ENCODE measurements around the gene EPB41L2. TPM values are rescaled to one million over a fixed set of nuclear protein-coding genes. Genes with fewer than 3 reads are reported as not detected.

EPB41L2 gene
- total RNA-seq = 10 to 100 TPM in 2 of 3 donors, 1 to 10 TPM in 1; 6.8 to 11.4 (median 11.0) TPM
- total RNA-seq (2013) = 17.5 TPM

DNA sequence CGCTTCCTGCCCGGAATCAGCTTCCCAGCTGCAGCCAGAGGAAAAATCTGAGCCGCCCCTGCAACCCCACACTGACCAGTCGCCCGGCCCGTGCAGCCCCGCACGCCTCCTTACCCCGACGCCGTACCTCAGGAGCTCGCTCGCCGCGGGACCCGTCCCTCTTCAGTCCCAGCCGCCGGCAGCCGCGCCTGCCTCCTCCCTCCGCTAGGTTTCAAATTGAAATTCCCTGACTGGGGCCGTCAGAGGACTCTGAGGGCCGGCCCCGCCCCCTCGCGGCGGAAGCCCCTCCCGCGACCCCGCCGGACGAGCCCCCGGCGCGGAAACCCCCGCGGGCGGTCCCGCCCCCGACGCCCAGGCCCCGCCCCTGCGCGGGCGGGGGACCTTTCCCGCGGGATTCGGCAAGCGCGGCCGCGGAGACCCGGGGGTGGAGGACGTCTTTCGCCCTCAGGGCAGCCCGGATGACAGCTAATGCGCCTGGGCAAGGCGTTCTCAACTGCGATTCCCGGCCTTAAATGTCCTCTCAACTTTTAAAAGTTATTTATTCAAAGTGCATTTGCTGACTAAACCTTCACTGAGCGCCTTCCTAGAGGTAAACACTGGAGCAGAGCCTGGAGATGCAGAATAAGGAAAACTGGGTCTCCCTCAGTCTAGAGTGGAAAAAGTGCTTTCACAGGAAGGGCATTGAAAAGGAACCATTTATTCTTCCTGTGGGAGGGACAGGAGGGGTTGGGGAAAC, at the start of gene EPB41L2:
EPB41L2 (minus strand) TSS at position 218 of the 736 bp plus-strand sequence. CDS start 106,760 bp downstream, outside the sequence.
- Mint-ChIP-seq H3K4me1 (peaks cover 15 to 18% of the 10 kb centered on the region in 2 donors), H3K9me3 (no peaks in the 10 kb centered on the region), H3K4me3 (peak within 1 kb of the TSS; percentile 73), H3K36me3 (no peaks in the 10 kb centered on the region), H3K27me3 (ENCODE audit: low read depth in 2 of 2) (peaks cover 0 to 3% of the 10 kb centered on the region in 2 donors), H3K27ac (peak within 1 kb of the TSS; percentile 29 to 44)
- ATAC-seq (peak; percentile 89 to 93 (median 92)), DNase-seq (peak; percentile 78 to 91)
- H3K27ac ChIP-seq (ENCODE audit: low read length) = peak within 1 kb of the TSS; percentile 37
- WGBS (ENCODE audit: insufficient coverage) = under 1% methylated on average over 61 of the region's 61 CpGs
- intact Hi-C loops (cut with micrococcal nuclease) = loop anchor here (5.0 kb wide), 1 partner anchor 74 kb away; the partner anchor contains the start of gene AKAP7
- peak within 1 kb of the TSS; percentile 87 for H3K4me3 ChIP-seq (ENCODE audit: low read length)
- no peaks in the 10 kb centered on the region for H3K9me3 ChIP-seq (ENCODE audit: control insufficient read depth, insufficient read depth, low read length)
- no peaks in the 10 kb centered on the region for H3K27me3 ChIP-seq (ENCODE audit: control insufficient read depth, insufficient read depth, low read length)
- H3K4me1 ChIP-seq (ENCODE audit: control insufficient read depth, insufficient read depth, low read length) = peaks cover 16% of the 10 kb centered on the region
- no peaks in the 10 kb centered on the region for H3K36me3 ChIP-seq (ENCODE audit: control insufficient read depth, insufficient read depth, low read length)
- TF ChIP-seq, protein P1, sequence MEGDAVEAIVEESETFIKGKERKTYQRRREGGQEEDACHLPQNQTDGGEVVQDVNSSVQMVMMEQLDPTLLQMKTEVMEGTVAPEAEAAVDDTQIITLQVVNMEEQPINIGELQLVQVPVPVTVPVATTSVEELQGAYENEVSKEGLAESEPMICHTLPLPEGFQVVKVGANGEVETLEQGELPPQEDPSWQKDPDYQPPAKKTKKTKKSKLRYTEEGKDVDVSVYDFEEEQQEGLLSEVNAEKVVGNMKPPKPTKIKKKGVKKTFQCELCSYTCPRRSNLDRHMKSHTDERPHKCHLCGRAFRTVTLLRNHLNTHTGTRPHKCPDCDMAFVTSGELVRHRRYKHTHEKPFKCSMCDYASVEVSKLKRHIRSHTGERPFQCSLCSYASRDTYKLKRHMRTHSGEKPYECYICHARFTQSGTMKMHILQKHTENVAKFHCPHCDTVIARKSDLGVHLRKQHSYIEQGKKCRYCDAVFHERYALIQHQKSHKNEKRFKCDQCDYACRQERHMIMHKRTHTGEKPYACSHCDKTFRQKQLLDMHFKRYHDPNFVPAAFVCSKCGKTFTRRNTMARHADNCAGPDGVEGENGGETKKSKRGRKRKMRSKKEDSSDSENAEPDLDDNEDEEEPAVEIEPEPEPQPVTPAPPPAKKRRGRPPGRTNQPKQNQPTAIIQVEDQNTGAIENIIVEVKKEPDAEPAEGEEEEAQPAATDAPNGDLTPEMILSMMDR (IDR thresholded peaks at IDR 0.05) = no peak

DNA sequence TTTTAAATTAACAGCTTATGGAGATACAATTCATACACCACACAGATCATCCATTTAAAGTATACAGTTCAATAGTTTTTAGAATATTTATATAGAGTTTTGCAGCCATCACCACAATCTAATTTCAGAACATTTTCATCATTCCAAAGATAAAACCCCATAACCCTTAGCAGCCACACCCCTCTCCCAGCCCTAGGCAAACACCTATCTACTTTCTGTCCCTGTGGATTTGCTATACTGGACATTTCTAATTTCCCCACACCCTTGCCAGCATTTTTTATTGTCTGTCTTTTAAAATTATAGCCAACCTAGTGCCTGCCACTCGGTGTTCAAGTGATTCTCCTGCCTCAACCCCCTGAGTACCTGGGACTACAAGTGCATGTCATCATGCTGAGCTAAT, 49.2 kb upstream of the EPB41L2 start:
- Mint-ChIP-seq H3K9me3 (no peaks in the 10 kb centered on the region), H3K4me3 (no peak overlapping the region), H3K27ac (no peak overlapping the region), H3K27me3 (ENCODE audit: low read depth in 2 of 2) (peaks cover 0 to 2% of the 10 kb centered on the region in 2 donors), H3K36me3 (no peaks in the 10 kb centered on the region), H3K4me1 (no peaks in the 10 kb centered on the region)
- Histone ChIP-seq H3K27me3 (ENCODE audit: control insufficient read depth, insufficient read depth, low read length) (no peaks in the 10 kb centered on the region), H3K4me3 (ENCODE audit: low read length) (no peak overlapping the region), H3K27ac (ENCODE audit: low read length) (no peak overlapping the region), H3K9me3 (ENCODE audit: control insufficient read depth, insufficient read depth, low read length) (no peaks in the 10 kb centered on the region), H3K36me3 (ENCODE audit: control insufficient read depth, insufficient read depth, low read length) (no peaks in the 10 kb centered on the region), H3K4me1 (ENCODE audit: control insufficient read depth, insufficient read depth, low read length) (no peaks in the 10 kb centered on the region)
- 76% methylated on average over 1 of the region's 1 CpG for WGBS (ENCODE audit: insufficient coverage)
- intact Hi-C loops (cut with micrococcal nuclease) = no loop called here
- no peak for ATAC-seq
- DNase-seq = no peak
- TF ChIP-seq, protein P1 (IDR thresholded peaks at IDR 0.05) = no peak

DNA sequence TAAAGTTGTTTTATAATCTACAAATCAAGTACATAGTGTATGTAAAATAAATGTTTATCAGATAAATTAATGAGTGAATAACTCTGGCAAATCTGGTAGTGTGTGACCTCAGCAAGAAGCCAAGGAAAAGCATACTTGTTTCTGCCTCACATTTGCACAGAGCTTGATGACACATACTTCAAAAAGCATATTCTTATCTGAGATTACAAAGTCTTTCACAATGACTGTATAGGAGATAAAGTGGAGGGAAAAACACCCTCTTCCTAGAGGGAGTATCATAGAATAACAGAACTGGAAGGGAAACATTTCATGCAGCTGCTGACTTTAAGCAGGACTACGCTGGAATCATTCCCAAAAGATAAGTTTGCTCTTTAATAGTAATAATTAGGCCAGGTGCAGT, 44.1 kb upstream of the EPB41L2 start:
- no peaks in the 10 kb centered on the region for H3K36me3 ChIP-seq (ENCODE audit: control insufficient read depth, insufficient read depth, low read length)
- intact Hi-C loops (cut with micrococcal nuclease) = no loop called here
- no peaks in the 10 kb centered on the region for H3K4me1 ChIP-seq (ENCODE audit: control insufficient read depth, insufficient read depth, low read length)
- no peaks in the 10 kb centered on the region for H3K9me3 ChIP-seq (ENCODE audit: control insufficient read depth, insufficient read depth, low read length)
- WGBS (ENCODE audit: insufficient coverage) = 100% methylated on average over 1 of the region's 1 CpG
- Mint-ChIP-seq H3K4me1 (no peaks in the 10 kb centered on the region), H3K27ac (no peak overlapping the region), H3K36me3 (no peaks in the 10 kb centered on the region), H3K27me3 (ENCODE audit: low read depth in 2 of 2) (no peaks in the 10 kb centered on the region), H3K9me3 (no peaks in the 10 kb centered on the region), H3K4me3 (no peak overlapping the region)
- no peak for DNase-seq
- H3K4me3 ChIP-seq (ENCODE audit: low read length) = no peak overlapping the region
- no peak overlapping the region for H3K27ac ChIP-seq (ENCODE audit: low read length)
- TF ChIP-seq, protein P1 (IDR thresholded peaks at IDR 0.05) = no peak
- H3K27me3 ChIP-seq (ENCODE audit: control insufficient read depth, insufficient read depth, low read length) = no peaks in the 10 kb centered on the region
- ATAC-seq = no peak

All from natural killer cell (primary cell).